NCI-H2227 treated with DMSO at 0.1 percent for 48 hours (cell line): ENCODE results near the gene MARCO.
"Not testable (repeated sequence)": the region's sequence is repeated elsewhere in the genome, so short reads cannot be mapped to it uniquely, and the experiment has no call there.

Experiments
- DNase-seq: peaks from one replicate; lab custom pipeline; 2025; lab: John Stamatoyannopoulos, UW

MARCO gene

DNA sequence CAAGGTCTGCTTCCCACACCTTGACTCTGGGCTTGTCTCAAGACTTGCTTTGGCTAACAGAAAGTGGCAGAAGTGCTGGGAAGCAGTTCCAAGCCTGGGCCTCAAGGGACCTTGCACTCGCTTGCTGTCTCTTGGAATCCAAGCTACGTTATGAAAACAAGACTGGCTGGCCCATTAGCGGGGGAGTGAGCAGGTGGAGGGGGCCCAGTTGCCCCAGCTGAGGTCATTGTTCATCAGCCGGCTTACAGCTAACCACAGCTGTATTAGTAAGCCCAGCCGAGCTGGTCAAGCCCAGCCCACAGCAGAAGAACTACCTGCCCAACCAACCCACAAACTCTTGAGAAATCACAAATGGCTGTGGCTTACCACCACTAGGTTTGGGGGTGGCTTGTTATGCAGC is 63.1 kb downstream of the MARCO start:
- no peak for DNase-seq

DNA sequence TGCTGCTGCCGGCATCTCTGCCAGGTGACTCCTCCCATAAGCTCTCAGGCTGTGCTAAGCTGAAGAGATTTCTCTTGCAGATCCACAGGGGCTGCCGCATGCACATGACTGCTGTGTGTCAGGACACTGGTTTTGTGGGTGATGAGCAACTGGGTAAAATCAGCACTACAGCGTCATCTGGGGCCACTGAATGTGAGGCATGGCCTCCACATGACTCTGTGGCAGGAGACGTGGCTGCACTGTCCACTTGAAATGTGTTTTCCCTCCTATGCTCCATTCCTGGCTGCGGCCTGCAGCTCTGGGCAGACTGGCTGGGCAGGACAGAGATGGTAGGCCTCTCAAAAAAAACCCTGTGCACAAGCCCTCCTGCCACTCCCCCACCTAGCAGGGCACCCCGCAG is 63.6 kb downstream of the MARCO start:
- no peak for DNase-seq

DNA sequence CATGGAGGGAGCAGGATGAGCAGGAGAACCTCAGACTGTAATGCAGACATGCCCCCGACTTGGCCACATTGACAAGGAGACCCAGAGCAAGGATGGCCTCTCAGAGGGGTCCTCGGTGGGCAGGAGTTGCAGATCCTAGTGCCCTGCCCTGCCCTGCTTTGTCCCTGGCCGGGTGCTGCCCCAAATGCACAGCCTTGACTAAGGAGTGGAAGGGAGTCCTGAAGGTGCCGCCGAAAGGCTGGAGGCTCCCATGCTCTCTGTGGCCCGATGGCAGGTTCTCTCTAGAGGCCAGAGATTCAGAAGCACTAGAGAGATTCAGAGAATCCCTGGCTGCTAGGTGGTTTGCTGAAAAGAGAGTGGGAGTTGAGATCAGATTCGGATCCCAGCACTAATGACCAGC is 64.4 kb downstream of the MARCO start:
- no peak for DNase-seq

DNA sequence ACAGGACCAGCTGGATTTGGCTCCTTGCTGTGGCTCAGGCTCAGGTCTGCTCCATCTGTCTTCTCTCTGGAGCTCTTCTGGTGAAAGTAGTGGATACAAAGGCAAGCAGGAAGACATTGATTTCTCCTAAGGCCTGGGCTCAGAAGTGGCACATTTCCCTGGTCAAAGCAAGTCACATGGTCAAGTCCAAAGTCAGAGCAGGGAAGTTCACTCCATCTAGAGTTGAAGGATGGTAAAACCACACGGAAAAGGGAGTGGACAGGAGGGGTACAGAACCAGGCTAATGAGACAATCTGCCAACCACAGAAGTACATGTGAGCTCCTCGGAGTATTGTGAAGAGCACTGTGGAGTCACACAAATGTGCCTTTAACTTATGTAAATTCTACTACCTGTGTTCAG is 66.1 kb downstream of the MARCO start:
- no peak for DNase-seq

DNA sequence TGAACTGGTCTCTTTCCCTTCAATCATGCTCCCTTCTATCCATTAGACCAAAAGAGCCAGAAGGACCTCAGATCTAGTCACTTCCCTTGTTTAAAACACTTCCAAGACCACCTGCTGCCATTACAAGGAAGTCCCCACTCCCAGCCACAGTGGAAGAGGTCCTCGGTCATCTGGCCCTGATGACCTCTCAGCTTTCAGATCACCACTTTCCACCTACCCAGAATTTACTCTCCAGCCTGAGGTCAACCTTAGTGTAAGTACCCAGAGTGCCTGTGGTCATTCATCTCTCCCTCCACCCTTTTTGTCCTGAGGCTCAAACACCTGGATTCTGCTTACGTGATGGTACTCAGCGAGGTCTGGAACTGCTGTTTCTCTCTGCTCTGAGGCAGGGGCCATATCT is 67.1 kb downstream of the MARCO start:
- DNase-seq = no peak

DNA sequence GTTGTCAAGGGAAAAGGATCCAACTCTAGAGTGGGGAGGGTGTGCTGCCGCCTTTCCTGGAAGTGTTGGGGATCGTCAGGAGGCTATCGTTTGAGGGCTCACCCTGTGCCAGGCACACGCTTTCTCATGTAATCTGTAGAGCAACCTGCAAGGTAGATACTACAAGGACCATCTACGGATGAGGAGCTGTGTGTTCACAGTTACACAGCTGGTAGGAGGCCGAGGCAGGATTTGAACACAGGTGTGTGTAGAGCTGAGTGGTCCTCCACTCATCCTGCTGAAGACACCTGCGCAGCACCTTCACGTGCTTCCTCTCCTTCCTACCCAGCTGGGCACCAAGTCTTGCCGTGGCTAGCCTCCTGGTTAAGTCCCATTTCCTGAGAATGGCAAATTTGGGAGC is 68.3 kb downstream of the MARCO start:
- DNase-seq = no peak

DNA sequence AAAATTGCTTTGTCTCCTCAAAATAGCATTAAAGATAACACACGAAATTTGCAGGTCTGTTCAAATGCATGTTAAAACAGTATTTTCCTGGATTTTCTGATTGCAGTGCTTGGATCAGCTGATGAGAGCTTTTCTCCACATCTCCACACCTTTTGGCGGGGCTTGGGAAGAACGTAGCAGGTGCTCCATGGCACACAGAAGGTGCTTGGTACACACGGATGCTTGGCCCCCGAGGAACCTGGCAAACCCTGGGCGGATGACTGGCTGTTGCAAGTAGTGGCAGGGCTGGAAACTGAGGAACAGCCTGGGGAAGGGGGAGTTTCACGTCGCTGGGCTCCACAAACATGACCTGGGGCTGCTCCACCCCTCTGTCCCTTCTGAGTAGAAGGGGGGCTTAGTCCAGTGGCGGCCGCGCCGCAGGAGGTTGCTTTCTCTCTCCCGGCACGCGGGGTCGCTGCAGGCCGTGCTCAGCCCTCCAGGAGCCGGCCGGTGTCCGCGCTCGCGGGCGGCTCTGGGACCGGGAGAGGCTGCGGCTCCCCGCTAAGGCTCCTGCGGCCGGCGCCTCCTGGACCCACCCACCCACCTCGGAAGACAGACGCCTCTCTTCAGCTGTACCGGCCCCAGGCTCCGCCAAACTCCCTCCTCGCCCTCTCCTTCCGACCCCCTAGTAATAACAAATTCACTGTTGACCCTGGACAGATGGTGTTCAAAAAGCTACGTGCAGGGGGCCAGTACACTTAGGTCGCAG is 69.3 kb downstream of the MARCO start:
- peak; percentile 63 for DNase-seq

DNA sequence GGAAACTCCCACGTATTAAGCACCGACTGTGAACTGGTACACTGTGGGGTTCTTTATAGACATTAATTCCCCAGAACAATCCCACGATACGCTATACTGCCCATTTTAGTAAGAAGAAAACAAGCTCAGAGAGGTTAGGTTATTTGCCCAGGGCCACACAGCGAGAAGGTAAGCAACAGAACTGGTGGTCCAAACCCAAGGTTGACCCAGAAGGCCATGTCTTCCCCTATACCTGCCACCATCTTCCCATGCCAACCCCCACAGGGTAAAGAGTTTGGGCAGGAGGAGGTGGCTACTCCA is 69.9 kb downstream of the MARCO start:
- DNase-seq = no peak

DNA sequence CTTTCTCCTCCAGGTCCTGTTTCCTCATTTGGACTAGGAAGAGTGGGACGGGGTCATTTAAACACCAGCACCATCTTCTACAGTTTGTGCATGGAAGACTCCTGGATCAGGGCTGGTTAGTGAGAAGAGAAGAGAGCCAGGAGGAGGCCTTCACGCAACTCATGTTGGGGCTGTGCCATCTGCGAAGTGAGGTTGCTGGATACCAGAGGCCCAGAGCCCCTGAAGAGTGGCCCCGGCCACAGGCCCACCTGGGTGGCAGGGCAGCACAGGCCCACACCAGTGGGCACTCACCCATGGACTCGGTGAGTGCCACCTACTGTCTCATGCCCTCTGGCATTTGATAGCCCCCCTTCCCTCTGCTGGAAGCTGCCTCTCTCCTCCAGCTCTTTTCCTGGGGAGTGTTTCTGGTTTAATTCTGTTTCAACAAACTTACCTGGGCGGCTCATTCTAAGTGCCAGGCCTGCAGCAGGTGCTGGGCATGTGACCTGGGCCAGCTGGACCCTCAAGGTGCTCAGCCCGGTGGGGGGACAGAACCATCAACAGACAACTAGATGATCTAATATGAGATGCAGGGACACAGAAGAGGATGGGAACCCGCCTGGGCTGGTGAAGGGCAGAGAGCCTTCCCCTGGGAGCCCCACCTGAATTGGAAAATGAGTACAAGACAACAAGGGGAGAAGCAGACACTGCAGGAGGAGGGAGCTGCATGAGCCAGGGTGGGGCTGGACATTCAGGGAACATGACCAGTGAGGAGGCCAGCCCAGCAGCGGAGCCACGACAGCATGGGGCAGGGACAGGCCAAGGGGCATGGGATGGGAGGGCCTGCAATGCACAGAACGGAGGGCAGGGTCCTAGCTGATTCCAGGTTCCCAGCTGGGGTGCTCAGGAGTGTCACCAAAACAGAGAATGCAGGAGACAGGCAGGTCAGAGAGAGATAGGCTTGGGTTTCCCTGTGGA is 70.6 kb downstream of the MARCO start:
- DNase-seq = no peak

DNA sequence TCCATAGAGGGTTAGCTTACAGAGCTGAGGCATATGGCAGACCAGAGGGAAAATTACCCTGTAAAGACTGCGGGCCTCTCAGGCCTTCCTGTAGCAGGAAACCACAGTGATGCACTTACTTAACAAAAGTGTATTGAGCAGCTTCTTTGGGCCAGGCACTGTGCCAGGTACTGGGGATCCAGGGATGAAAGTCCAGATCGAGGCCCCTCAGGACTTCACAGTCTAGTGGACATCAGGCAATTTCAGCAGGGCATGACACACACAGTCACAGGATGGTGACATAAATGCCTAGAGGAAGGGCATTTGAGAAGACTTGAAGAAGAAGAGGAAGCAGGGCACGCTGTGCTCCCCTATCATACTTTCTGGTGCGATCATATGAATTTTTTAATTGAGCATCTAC is 71.7 kb downstream of the MARCO start:
- DNase-seq = no peak

DNA sequence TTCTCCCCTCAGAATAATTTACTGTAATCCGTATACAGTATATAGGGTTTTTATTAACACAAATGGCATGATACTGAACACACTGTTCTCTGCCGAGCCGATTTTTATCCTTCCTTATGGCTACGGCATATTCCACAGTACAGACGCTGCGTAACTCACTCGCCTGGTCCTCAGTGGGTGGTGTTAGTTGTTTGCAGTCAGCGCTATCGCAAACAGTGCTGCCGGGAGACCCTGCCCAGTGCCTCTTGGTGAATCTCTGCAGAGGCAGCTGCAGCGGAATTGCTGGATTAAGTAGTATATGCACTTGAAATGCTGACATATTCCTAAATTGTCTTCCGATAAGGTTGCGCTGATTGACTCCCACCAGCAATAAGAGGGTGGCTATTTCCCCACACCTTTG is 73.9 kb downstream of the MARCO start:
- peak; percentile 67 for DNase-seq

DNA sequence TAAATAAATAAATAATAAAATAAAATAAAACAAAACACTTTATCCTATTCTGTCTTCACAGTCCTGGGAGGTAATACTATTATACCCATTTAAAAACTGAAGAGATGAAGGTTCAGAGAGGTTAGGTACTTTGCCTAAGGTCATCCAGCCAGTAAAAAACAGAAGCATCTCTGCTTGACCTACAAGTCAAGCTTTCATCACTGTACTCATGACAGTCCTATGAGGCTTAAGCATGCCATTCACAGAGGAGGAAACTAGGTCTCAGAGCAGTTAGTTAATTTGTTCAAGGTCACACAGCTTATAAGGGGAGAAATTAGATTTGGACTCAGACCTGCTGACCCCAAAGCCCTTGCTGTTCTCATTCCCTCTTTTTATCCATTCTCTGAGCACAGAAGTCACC is 77.5 kb downstream of the MARCO start:
- DNase-seq = no peak

DNA sequence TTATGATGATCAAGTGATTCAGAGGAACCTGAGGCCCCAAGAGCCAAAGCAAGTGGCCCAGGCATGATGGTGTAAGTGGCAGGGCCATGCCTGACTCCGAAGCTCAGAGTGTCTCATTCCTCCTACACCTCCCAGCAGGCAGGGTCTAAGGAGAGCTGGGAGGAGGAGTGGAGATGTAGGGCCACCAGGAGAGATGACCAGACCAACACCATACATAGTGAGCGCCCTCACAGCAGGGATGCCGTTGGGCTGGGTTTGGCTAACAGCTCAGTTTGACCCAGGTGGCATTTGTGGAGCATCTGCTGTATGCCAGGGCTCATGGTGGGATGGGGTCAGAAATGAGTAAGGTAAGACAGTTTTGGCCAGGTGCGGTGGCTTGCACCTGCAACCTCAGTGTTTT is 80.7 kb downstream of the MARCO start:
- no peak for DNase-seq

DNA sequence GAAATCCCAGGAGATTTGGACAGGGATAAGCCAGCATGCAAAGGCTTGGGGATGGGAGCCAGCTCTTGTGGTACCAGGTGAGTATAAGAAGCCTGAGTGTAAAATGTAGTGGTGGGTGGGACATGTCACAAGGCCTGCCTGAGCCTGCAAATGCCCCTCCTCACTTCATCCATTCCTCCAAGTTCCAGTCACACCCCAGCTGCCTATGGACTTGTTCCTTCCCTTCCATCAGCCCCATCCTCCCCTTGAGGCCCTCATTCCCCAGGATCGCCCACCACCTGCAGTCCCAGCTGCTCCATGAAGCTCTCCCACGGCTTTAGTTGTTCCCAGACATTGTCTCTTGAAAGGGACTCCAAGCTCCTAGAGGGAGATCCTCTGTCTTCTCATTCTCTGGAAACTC is 81.5 kb downstream of the MARCO start:
- DNase-seq = no peak

DNA sequence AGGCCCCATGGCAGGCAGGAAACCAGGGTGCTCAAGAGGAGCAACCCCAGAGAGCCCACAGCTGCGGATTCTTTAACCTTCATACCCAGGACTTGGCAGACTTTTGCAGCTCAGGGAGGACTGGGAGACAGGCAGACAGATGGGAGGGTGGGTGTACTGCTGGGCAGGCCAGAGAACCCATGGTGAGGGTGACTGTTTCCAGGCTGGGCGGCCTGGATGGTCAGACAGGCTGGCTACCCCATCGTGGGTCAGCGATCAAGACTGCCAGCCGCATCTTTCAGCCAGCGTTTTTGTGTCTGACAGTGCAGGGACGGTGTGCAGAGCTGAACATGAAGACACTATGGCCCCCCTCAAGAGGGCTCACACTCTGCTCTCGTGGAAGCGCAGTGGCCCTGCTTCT is 82.2 kb downstream of the MARCO start:
- no peak for DNase-seq

DNA sequence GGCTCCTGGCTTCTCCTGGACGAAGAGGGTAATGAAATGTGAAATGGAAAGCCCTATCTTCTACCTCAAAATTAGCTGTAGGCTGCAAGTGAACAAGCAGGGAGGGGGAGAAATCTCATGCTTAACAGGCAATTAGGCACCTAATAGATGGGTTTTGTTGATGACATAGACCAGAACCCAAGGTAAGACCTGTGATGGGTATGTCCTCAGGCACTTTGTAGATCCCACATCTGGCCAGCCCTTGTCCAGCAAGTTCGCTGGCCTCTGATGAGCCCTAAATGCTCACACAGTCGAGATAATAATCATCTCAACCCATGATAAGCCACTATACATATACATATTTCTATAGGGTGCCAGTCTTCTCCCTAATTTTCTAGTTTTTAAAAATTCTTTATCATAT is 82.6 kb downstream of the MARCO start:
- DNase-seq = no peak

DNA sequence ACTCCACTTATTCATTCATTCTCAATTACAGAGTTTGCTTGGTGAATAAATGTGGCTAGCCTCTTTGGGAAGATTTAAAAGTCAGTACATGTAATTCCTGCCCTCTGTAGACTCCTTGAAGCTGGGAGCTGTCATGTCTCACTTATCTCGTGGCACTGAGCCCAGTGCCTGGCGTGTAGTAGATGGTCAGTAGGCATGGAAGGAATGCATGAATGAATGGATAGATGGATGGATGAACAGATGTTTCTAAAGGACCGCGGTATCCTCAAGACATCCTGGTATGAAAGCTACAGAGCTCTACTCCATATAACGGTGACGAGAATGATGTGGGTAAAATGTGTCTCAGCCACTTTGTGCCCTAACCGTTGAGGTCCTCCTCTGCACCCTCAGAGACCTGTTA is 83.0 kb downstream of the MARCO start:
- no peak for DNase-seq

DNA sequence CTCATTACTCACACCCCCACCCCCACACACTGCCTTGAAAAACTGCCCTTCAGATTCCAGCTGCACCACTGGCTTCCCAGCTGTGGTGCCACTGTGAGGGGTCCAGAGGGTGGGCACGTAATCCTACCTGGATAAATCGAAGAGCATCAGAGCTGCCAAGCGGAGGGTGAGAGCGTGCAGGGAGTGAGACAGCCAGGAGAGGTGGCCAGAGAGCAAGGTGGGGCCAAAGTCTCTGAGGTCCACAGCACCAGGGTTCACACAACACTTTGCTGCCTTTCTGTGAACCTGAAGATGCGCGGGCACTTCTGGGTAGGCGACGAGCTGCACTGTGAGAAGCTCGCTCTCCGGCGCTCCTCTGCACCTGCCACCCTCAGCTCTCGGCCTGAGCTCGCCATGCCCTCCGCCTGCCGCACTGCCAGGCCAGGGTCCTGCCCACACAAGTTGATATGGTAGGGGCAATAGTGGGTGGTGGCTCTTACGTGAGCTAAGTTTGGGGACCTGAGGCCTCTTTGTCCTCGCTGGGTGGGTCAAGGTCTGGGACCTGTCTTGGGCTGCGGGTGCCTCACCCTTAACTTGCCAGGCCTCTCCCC is 83.9 kb downstream of the MARCO start:
- DNase-seq = no peak

DNA sequence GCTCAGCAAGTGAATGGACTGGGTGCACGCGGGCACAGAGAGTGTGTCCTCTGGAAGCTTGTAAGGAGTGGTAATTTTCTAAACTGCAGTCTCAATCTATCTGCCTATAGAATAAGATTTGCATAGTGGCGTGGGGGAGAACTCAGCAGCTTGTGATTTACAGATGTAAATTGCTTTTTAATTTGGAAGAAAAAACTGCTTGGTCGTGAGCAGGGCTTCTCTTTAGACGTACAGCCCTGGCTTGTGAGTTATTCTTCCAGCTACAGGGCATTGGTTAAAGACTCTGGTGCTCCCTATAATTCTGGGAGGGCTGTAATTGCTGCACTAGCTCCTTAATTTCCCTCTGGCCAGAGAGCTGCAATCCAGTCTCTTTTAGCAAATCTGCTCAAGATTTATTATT is 84.9 kb downstream of the MARCO start:
- no peak for DNase-seq

DNA sequence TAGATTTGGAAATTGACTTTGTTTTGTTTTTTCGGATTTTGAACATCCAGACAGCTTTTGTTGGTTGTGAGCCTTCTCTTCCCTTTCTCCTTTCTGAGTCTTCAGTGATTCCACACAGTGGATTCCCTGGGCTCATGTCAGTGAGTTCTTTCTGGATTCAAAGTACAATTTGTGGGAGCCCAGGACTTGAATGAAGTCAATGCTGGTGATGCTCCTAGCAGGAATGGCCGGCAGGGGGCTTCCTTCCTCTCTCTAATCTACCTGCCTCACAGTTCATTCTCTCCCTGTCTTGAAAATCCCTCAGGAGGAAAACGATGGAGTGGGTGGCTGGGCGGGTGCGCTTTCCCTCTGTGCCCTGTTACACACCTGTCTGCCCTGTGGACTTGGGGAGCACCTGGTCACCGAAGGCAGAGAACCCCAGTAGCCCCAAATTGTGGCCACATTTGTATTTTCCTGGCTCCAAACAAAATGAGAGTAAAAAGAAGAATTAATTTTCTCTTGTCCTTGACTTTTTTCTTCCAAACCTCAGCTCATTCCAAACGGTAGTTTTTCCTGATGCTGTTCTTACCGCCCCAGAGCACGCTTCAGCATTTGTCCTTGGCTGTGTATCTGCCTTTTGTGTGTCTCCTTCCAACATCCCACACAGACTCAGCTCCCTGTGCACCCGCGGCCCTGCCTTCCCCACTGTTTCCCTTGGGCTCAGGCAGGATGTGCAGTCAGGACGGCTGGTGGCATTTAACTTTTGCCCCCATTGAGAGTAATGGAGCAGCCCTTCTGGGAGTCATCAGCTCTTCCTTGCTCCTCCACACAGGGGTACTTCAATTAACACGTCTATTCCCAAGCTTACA is 86.6 kb downstream of the MARCO start:
- DNase-seq = no peak

DNA sequence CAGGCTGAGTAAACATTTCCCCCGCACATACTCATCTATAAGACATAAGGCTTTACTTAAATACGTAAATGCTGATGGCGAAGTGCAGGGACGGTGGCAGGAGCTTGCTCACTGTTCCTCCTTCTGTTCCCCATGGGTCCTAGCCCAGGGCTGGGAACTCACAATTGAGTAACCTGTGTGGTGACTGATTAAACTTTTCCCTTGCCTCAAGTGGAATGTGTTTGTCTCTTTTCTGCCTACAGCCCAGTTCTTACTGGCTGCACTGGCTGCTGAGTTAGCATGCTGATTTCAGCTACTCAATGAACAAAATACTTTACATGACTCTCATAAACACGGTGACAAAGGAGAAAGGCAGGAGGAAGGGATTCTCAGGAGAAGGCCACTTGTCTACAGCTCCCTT is 87.3 kb downstream of the MARCO start:
- no peak for DNase-seq

DNA sequence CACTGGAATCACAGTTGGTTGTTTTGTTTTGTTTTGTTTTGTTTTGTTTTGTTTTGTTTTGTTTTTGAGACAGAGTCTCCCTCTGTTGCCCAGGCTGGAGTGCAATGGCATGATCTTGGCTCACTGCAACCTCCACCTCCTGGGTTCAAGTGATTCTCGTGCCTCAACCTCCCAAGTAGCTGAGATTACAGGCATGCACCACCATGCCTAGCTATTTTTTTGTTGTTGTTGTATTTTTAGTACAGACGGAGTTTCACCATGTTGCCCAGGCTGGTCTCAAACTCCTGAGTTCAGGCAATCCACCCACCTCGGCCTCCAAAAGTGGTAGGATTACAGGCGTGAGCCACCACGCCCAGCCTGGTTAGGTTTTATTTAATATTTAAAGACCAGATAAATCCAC is 95.9 kb downstream of the MARCO start:
- DNase-seq = not testable (repeated sequence)
